H1 (cell line): ENCODE measurements around the gene TTC5. TPM values are rescaled to one million over a fixed set of nuclear protein-coding genes. Genes with fewer than 3 reads are reported as not detected.

Source experiments
- CHD7 ChIP-seq: fragments of 300-600 bp; sonication (generic); IDR thresholded peaks from 2 replicates; pipeline ENCODE4 v1.7.1; 2012; ENCODE audit warnings: low read length, moderate library complexity, mild to moderate bottlenecking, inconsistent platforms; ENCODE audit not compliant: insufficient replicate concordance
- EZH2 ChIP-seq: fragments of 200-600 bp; sonication (generic); IDR thresholded peaks from 2 replicates; pipeline ENCODE4 v1.7.1; 2012; ENCODE audit warnings: low read depth, mild to moderate bottlenecking, moderate library complexity, low read length, inconsistent platforms; ENCODE audit not compliant: severe bottlenecking
- POLR2A ChIP-seq, 2 experiments: IDR thresholded peaks; 1 replicate in 1 of 2; 2 replicates in 1 of 2; pipeline ENCODE4 v1.6.1; 2011; ENCODE audit warnings: low read depth in 2 of 2, low read length in 2 of 2, mild to moderate bottlenecking in 2 of 2; ENCODE audit errors: control extremely low read depth in 1 of 2
- polyA plus RNA-seq, 7 experiments: library from polyadenylated mRNA; depleted of rRNA in 3 of 7; stranded (reverse) in 5 of 7; unstranded in 2 of 7; fragments of >200 nt in 5 of 7; fragments of 200-250 nt in 2 of 7; gene quantifications; 1 replicate in 5 of 7; 2 replicates in 1 of 7; 4 replicates in 1 of 7; pipeline versions ENCODE4 v1.2.1 to v1.2.3, GENCODE V29; 2011 to 2013; ENCODE audit warnings: missing spikeins in 2 of 7, mixed read lengths in 2 of 7
- total RNA-seq: library from RNA; stranded (reverse); fragmentation: NEBNext Ultra II Directional; extraction: Animal tissue kit (Norgen Biotek cat#: 25700); gene quantifications from 2 replicates; pipeline ENCODE4 v1.2.1, GENCODE V29; 2021

TTC5 gene
- total and polyA plus RNA-seq, 2 of the 8 experiments (the other 6 are each of a cell fraction or from before 2014, with no cell fraction given), result 9.1 to 18.0 TPM

GRCh38 chr14:20350282-20350681 lies 44.5 kb upstream of the TTC5 start (continued):
- no peak for TF ChIP-seq CHD7
- no peak for TF ChIP-seq EZH2
- no peak for TF ChIP-seq POLR2A (IDR thresholded peaks at IDR 0.05; ENCODE audit: control extremely low read depth in 1 of 2, low read depth in 2 of 2, low read length in 2 of 2)
- TF ChIP-seq, all 59 proteins: peak for 0
